HG02852 (cell line): Measurements from ENCODE around the gene FAM200A.
"Not testable (repeated sequence)": the region's sequence is repeated elsewhere in the genome, so short reads cannot be mapped to it uniquely, and the experiment has no call there.

Experiments used
- ATAC-seq: cut with Tn5 transposase; IDR thresholded peaks from one replicate; pipeline ENCODE4 v1.9.1; 2021; ENCODE audit warnings: mild to moderate bottlenecking, moderate library complexity; ENCODE audit not compliant: unreplicated experiment

Gene FAM200A

DNA sequence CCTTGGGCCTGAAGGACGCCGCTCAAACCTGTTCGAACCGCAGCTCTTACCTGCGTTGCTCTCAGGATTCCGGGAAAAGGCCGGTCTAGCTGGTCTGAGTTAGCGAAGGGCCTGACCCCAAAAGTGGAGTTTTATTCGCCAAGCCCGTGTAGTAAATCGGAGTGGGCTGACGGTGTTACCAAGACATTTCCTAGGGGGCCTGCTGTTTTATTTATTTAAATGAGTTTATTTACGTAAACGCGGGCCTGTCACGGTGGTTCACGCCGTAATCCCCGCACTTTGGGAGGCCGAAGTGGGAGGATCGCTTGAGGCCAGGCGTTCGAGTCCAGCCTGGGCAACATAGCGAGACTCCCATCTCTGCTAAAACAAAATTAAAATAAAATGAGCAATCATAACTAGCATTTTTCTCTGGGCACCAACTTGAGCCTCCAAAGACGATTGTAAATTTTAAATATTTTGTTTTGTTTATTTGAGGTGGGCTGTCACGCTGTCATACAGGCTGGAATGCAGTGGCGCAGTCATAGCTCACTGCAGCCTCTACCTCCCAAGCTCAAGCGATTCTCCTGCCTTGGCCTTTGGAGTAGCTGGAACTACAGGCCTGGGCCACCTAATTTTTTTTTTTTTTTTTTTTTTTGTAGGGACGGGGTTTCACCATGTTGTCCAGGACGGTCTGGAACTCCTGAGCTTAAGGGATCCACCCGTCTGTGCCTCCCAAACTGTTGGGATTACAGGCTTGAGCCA, 7.4 kb upstream of the FAM200A start:
- no peak for ATAC-seq

GRCh38 chr7:99558306-99559174, 6.6 kb upstream of the FAM200A start, which contains the start of gene ZNF655:
Gene ZNF655, plus strand, starts transcription at chr7:99558642. Its CDS starts 1,918 bp downstream, at chr7:99560560.
- peak; percentile 85 for ATAC-seq

DNA sequence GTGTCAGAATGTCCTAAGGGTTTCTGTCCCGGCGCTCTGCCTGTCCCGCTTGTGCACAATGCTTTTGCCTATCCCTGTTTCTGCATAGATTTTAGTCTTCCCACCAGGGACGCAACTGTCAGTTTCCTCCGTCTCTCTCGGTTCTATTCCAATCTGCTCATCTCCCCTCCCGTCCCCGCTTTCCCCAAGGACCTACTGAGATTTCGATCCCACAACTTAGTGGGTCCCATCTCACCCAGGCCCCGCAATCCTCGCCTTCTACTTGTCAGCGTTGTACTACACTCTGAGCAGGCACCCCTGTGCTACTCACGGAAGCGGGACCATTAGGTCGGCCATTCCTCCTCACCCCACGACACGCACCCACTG, 6.0 kb upstream of the FAM200A start:
- peak; percentile 59 for ATAC-seq

GRCh38 chr7:99557196-99557607, 5.3 kb upstream of the FAM200A start:
- ATAC-seq, result no peak

DNA sequence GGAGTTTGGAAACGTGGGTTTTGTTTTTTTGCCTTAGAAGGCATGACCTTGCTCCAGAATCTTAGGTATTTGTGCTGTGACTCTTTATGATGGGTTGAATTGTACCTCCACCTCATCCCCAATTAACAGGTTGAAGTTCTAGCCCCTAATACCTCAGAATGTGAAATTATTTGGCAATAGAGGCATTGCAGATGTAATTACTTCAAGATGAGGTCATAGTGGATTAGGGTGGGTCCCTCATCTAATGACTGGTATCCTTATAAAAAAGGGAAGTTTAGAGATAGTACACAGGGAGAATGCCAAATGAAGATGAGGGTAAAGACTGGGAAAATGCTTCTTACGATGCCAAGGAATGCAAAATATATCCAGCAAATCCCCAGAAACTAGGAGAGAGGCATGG, 3.0 kb upstream of the FAM200A start:
- ATAC-seq, result no peak

DNA sequence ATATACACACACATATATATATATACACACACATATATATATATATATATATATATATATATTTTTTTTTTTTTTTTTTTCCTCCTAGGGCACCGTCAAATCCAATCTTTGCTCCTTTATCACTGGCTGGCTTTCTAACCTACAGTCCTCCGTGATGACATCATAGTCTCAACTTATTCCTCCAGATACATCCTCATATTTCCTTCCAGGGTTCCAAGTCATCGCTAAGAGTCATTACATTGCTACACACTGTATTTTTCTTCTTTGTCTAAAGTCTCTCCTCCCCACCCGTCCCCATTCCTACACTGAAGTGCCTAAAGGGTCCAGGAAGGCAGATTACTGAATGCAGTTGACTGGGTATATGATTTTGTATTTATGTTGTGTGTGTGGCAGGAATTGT, 1.1 kb upstream of the FAM200A start:
- no peak for ATAC-seq

DNA sequence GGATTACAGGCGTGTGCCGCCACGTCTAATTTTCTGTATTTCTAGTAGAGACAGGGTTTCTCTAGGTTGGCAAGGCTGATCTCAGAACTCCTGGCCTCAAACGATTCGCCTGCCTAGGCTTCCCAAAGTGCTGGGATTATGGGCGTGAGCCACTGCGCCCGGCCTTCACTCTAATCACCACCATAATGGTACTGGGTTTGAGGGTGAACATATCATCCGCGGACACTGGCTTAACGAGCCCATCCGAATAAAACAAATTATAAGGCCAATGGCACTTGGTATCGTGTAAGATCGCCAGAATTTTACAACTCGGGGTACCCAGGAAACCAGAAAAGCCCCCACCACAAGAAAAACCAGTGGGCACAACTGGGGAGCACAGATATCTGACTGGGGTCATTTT, 580 bp downstream of the FAM200A start:
- ATAC-seq, result no peak

- not testable (repeated sequence) for ATAC-seq
These were observed 2.4 kb downstream of the FAM200A start for GRCh38 chr7:99549545-99549944.

DNA sequence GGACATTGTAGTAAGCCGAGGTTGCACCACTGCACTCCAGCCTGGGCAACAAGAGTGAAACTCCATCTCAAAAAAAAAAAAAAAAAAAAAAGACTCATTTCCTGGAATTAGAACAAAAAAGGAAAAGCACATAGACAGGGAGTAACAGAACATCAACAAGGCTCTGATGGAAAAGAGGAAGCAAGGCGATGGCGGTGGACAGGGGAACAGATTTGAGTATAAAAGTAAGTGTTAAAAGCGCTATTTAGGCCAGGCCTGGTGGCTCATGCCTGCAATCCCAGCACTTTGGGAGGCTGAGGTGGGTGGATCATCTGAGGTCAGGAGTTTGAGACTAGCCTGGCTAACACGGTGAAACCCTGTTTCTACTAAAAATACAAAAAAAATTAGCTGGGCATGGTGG, 6.6 kb downstream of the FAM200A start:
- not testable (repeated sequence) for ATAC-seq

DNA sequence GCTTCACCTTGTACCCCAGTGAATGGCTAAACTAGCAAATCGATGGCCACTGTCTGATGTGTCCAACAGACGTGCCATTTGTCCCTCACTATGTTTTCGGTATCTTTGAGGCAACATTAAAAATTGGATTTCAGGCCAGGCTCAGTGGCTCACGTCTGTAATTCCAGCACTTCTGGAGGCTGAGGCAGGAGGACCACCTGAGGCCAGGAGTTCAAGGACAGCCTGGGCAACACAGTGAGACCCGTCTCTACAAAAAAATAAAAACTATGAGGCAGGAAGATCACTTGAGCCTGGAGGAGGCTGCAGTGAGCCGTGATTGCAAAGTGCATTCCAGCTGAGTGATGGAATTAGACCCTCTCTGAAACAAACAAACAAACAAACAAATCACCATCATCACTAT, 8.0 kb downstream of the FAM200A start:
- ATAC-seq, result no peak

DNA sequence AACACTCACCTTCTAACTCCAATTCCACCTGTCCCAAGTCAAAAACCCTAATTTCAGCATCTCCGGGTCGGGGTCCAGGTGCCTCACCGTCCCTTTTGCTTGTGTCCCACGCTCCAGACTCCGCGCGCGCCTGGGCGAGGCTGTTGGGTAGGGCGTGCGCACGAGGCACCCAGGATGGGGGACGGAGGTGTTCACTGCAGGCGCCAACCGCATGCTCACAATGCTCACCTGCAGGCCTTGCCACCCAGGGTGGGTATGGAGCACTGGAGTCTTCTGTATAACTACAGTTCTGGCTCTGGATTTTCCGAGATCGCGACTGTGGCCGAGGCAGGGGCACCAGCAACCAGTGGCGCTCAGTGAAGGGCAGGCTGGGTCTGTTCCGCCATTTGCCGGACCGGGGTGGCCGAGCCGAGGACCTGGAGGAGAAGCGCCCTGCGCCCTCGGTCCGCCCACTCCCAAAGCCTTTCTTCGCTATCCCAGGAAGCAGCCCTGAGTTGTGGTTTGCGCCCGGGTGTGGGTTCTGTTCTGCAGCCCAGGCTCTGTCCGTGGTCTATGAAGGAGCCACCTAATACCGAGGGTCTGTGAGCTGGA, 8.7 kb downstream of the FAM200A start:
- no peak for ATAC-seq

DNA sequence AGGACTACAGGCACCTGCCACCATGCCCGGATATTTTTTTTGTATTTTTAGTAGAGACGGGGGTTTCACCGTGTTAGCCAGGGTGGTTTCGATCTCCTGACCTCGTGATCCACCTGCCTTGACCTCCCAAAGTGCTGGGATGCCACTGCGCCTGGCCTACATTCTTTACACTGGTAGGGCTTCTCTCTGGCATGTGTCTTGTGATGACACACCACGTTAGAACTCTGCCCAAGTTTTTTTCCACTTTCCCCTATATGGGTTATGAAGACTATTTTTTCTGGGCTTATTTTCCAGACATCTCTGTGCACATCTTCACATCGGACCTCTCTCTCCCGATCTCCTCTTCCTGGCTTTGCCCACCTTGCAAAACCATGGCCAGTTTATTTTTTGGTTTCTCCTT, 10.7 kb downstream of the FAM200A start:
- no peak for ATAC-seq

GRCh38 chr7:99540542-99540941, 11.4 kb downstream of the FAM200A start:
- no peak for ATAC-seq

DNA sequence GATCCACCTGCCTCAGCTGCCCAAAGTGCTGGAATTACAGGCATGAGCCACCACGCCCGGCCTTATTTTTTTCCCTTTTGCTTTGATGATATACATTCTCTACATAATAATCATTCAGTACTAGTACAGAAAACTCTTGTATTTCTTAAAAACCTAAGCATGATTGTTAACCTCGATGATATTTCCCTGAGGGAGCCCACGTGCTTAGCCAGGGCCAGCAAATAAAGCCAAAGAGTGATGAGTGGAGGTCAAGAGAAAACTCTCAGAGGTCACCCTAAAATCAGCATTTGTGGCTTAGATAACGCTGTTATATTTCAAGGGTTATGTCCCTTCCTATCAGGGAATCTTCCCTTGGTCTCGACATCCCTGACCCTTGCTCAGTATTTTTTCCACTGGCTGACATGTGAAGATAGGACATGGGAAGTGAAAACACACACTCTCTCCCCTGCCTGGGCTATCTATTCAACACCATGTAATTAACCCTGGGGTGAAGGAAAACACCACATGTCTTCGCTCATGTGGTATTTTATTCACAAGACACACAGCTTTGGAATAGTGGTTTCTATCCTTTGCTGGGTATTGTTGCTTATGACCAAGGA, 12.6 kb downstream of the FAM200A start:
- ATAC-seq, result no peak

- no peak for ATAC-seq
These were observed 16.2 kb downstream of the FAM200A start for GRCh38 chr7:99535667-99536066.

- no peak for ATAC-seq
These were observed 20.6 kb downstream of the FAM200A start for GRCh38 chr7:99531354-99531765.

- no peak for ATAC-seq
These were observed 26.0 kb downstream of the FAM200A start for GRCh38 chr7:99525713-99526440.

- no peak for ATAC-seq
These were observed 30.5 kb downstream of the FAM200A start for GRCh38 chr7:99521399-99521798.

DNA sequence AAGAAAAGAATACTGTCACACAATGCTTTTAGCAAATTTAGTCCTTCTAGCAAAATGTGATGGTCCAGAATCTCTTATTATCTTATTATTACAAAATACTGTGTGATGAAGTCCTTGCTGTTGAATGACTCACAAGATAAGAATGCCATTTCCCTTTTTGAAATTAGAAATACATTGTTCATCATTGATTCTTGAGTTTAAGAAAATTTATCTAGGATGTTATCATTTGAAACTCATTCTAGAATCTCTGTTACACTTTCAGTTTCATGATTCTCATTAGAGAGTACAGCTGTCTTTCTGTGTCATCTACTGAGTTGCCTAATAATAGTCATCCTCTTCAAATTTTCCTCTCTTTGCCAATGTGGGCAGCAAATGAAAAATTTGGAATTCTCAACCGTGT, 37.9 kb downstream of the FAM200A start:
- ATAC-seq, result no peak

DNA sequence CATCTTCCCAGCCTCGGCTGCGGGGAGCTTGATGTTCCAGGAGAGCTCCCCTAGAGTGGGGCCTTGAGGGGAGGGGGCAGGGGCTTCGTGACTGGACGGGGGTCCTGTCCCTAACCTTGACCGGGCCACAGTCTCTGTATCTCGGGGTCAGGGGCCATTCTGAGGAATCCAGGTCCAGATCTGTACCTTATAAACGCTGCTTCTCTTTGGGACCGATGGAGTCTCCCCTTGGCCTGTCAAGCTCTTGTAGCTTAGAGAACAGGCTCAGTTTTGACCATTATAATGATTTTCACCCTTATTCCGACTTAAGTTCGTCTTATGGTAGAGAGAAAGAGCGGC, 46.6 kb downstream of the FAM200A start:
- ATAC-seq, result peak; percentile 9
